ENCODE measurements around the gene KIRREL1. TPM values are rescaled to one million over a fixed set of nuclear protein-coding genes. Genes with fewer than 3 reads are reported as not detected.

The KIRREL1 gene
- total and polyA plus RNA-seq, 2 of the 8 experiments (the other 6 are each of a cell fraction or from before 2014, with no cell fraction given), result 14.2 to 39.0 TPM

DNA sequence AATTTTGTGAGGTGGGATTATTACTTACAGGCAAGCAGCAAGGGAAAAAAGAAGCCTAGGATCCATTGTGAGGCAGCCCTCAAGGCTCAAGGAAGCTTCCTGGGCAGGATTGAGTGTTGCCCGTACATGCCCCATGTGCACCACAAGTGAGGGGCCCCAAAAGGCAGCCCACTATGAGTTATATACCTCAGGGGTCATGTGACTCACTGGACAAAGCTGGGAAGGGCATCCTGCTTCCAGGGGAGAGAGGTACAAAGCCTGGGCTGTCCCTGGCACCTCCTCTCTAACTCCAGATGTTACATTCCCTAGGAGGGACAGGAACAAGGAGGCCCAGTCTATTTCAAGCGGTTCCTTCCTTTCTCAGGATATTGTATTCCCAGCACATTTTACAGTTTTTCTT is 153.3 kb downstream of the KIRREL1 start:
- Histone ChIP-seq H4K91ac (replicated peaks; ENCODE audit: insufficient read length, low read length) (no peak overlapping the region), H3K23ac (ENCODE audit: insufficient read length) (no peak overlapping the region), H3K4me2 (ENCODE audit: insufficient read depth in 1 of 2, low read depth in 2 of 2, low read length in 2 of 2) (no peak overlapping the region), H3K23me2 (ENCODE audit: low read depth, low read length) (peaks cover 4% of the 10 kb centered on the region), H2AFZ (ENCODE audit: low read length) (no peak overlapping the region), H2BK120ac (replicated peaks; ENCODE audit: low read depth, low read length) (no peak overlapping the region), H2AK5ac (ENCODE audit: low read depth, low read length) (no peak overlapping the region), H4K5ac (ENCODE audit: insufficient read length, low read depth, low read length) (no peak overlapping the region), H4K8ac (ENCODE audit: extremely low read depth, insufficient read depth, low read length) (no peak overlapping the region), H3K4ac (replicated peaks; ENCODE audit: insufficient read length, low read depth, low read length) (no peak overlapping the region), H3K36me3 (ENCODE audit: control insufficient read depth in 2 of 4, insufficient read depth in 4 of 4, low read length in 3 of 4) (no peaks in the 10 kb centered on the region), H2BK15ac (ENCODE audit: low read length) (no peak overlapping the region), H3K27ac (ENCODE audit: low read depth, low read length) (no peak overlapping the region), H2BK20ac (ENCODE audit: low read length) (no peak overlapping the region), H3K4me1 (replicated peaks in 1 of 4; ENCODE audit: control insufficient read depth in 3 of 4, insufficient read depth in 4 of 4, low read length in 3 of 4) (no peaks in the 10 kb centered on the region; a peak in 2 of 7 replicates), H3K56ac (replicated peaks; ENCODE audit: insufficient read length, low read depth, low read length) (no peak overlapping the region), H3K79me1 (ENCODE audit: low read depth, low read length) (no peaks in the 10 kb centered on the region), H3K4me3 (ENCODE audit: extremely low read depth in 1 of 4, insufficient read depth in 2 of 4, low read depth in 3 of 4, low read length in 4 of 4) (no peak overlapping the region), H2BK12ac (ENCODE audit: low read depth, low read length) (no peak overlapping the region), H3K9me3 (ENCODE audit: insufficient read depth in 2 of 2, low read depth in 1 of 2, low read length in 1 of 2) (no peaks in the 10 kb centered on the region), H3K18ac (ENCODE audit: extremely low read depth, low read length) (no peak overlapping the region), H2BK5ac (ENCODE audit: low read depth, low read length) (no peak overlapping the region), H3K79me2 (ENCODE audit: control insufficient read depth in 1 of 2, insufficient read depth in 2 of 2, low read length in 2 of 2) (no peaks in the 10 kb centered on the region), H3K9ac (replicated peaks in 1 of 4; ENCODE audit: extremely low read depth in 1 of 4, low read depth in 3 of 4, low read length in 3 of 4) (no peak overlapping the region), H3K27me3 (replicated peaks in 1 of 4; ENCODE audit: control insufficient read depth in 3 of 4, extremely low read depth in 1 of 4, insufficient read depth in 3 of 4, low read length in 3 of 4) (peaks cover 0 to 13% (median 5%) of the 10 kb centered on the region in 4 experiments; a peak in 4 of 7 replicates), H4K20me1 (replicated peaks in 1 of 2; ENCODE audit: control insufficient read depth in 1 of 2, insufficient read depth in 2 of 2, low read length in 2 of 2) (no peaks in the 10 kb centered on the region), H3K14ac (ENCODE audit: insufficient read length) (no peak overlapping the region)
- no peak for DNase-seq (ENCODE audit: low read depth in 1 of 2, low spot score in 2 of 2)
- CTCF ChIA-PET (ENCODE audit: partially characterized antibody), result interaction anchor here (0.9 to 1.0 kb wide), 2 partner anchors 21 to 49 kb away, joined by 3 read pairs; no protein-coding TSS in a partner anchor
- POLR2A ChIA-PET (ENCODE audit: partially characterized antibody), result interaction anchor here (1.0 kb wide), 1 partner anchor 98 kb away, joined by 3 read pairs; no protein-coding TSS in a partner anchor
- FAIRE-seq, result no peak
- WGBS, 2 experiments (ENCODE audit: extremely low coverage in 1 of 2, insufficient coverage in 1 of 2, insufficient read length in 1 of 2, insufficient replicate concordance in 2 of 2, low coverage in 1 of 2, low lambda C conversion rate in 2 of 2, missing lambda C conversion rate in 1 of 2), result 75% methylated on average over 2 of the region's 2 CpGs; no CpG with 5 or more reads in 1 of the 2 experiments
- TF ChIP-seq NANOG (IDR thresholded peaks at IDR 0.05; ENCODE audit: insufficient read depth, low read depth, low read length, poor library complexity, severe bottlenecking) (no peak), SIN3A (conservative IDR thresholded peaks at IDR 0.05 in 1 of 2, IDR thresholded peaks at IDR 0.05 in 1 of 2; ENCODE audit: low read depth in 1 of 2, low read length in 2 of 2) (no peak), GTF2F1 (IDR thresholded peaks at IDR 0.05; ENCODE audit: borderline replicate concordance, low read depth, low read length) (no peak), SIX5 (IDR thresholded peaks at IDR 0.05; ENCODE audit: low read depth, low read length) (no peak), JUND (IDR thresholded peaks at IDR 0.05; ENCODE audit: low read length) (no peak), CBX5 (IDR thresholded peaks at IDR 0.05; ENCODE audit: low read depth, low read length) (no peak), POLR2AphosphoS5 (IDR thresholded peaks at IDR 0.05; ENCODE audit: low read depth, low read length) (no peak), RXRA (IDR thresholded peaks at IDR 0.05; ENCODE audit: insufficient read depth, low read depth, low read length) (no peak), RFX5 (IDR thresholded peaks at IDR 0.05; ENCODE audit: borderline replicate concordance, low read depth, low read length) (no peak), HDAC2 (IDR thresholded peaks at IDR 0.05; ENCODE audit: borderline replicate concordance in 1 of 2, low read depth in 2 of 2, low read length in 2 of 2) (no peak), BACH1 (IDR thresholded peaks at IDR 0.05; ENCODE audit: low read length) (no peak), SP2 (IDR thresholded peaks at IDR 0.05; ENCODE audit: low read length) (no peak), SUZ12 (IDR thresholded peaks at IDR 0.05; ENCODE audit: low read length) (no peak), CTBP2 (IDR thresholded peaks at IDR 0.05; ENCODE audit: borderline replicate concordance, insufficient read depth, insufficient read length, low read length) (no peak)
